Lung (tissue), 16 donors: ENCODE data around the gene TRA2A. TPM values are rescaled to one million over a fixed set of nuclear protein-coding genes. Genes with fewer than 3 reads are reported as not detected.

Experiments used
- ATAC-seq: fragments of 200-7000 bp; cut with Tn5 transposase; one replicate; pipeline ENCODE4 v1.9.1; 2020; ENCODE audit warnings: moderate number of reproducible peaks; ENCODE audit not compliant: insufficient read depth, low FRiP score
- DNase-seq, 3 donors: peaks; one replicate each; pipeline ENCODE4 v3.0.0-alpha.2; 2013 to 2017
- H3K27ac ChIP-seq, 2 donors: one replicate each; pipeline ENCODE4 v1.5.1; 2013; ENCODE audit warnings: mild to moderate bottlenecking in 2 of 2, moderate library complexity in 2 of 2, control low read depth in 1 of 2, inconsistent platforms in 1 of 2, low read depth in 1 of 2, low read length in 1 of 2
- H3K27me3 ChIP-seq, 3 donors: one replicate each; pipeline ENCODE4 v1.5.1; 2013; ENCODE audit warnings: low read length in 2 of 3; ENCODE audit not compliant: control insufficient read depth in 3 of 3, insufficient read depth in 3 of 3
- H3K36me3 ChIP-seq, 4 donors: one replicate each; pipeline ENCODE4 v1.5.1; 2013; ENCODE audit warnings: low read length in 4 of 4, mild to moderate bottlenecking in 1 of 4, moderate library complexity in 1 of 4; ENCODE audit not compliant: control insufficient read depth in 4 of 4, insufficient read depth in 4 of 4
- H3K4me1 ChIP-seq, 5 donors: one replicate each; pipeline ENCODE4 v1.5.1; 2013; ENCODE audit warnings: low read length in 5 of 5, mild to moderate bottlenecking in 2 of 5, moderate library complexity in 1 of 5; ENCODE audit not compliant: control insufficient read depth in 5 of 5, insufficient read depth in 5 of 5
- H3K4me3 ChIP-seq: one replicate; pipeline ENCODE4 v1.5.1; 2013; ENCODE audit warnings: mild to moderate bottlenecking, control low read depth, moderate library complexity
- H3K9ac ChIP-seq, 2 donors: one replicate each; pipeline ENCODE4 v1.5.1; 2013; ENCODE audit warnings: low read length in 2 of 2, control low read depth in 1 of 2; ENCODE audit not compliant: insufficient read depth in 1 of 2
- H3K9me3 ChIP-seq, 4 donors: one replicate each; pipeline ENCODE4 v1.5.1; 2013; ENCODE audit warnings: low read length in 3 of 4, mild to moderate bottlenecking in 1 of 4, moderate library complexity in 1 of 4; ENCODE audit not compliant: control insufficient read depth in 4 of 4, insufficient read depth in 3 of 4
- CTCF ChIP-seq: IDR thresholded peaks from 2 replicates; pipeline ENCODE4 v1.5.1; 2012; ENCODE audit warnings: mild to moderate bottlenecking; ENCODE audit errors: control extremely low read depth, extremely low read depth
- WGBS, 2 donors: extraction: QIAGEN DNeasy Blood & Tissue Kit; methylation state at CpG; one replicate each; pipeline ENCODE4 v1.1.7; 2013; 5-methylcytosine and 5-hydroxymethylcytosine counted together
- long read RNA-seq, 5 donors: transcript quantifications; one replicate each; lab custom pipeline, GENCODE V29; 2026
- polyA plus RNA-seq, 2 donors: library from polyadenylated mRNA; stranded (reverse); fragments of 200-250 nt; gene quantifications; one replicate each; pipeline ENCODE4 v1.2.1, GENCODE V29; 2013
- total RNA-seq, 2 donors: library from RNA; depleted of rRNA in 1 of 2; stranded (reverse); fragments of >200 nt in 1 of 2; gene quantifications; one replicate each; pipeline ENCODE4 v1.2.1, GENCODE V29; 2014 to 2021
- donor health status: control.
- donor health status: control.
- donor health status: Bipolar disorder and iron deficiency.
- donor health status: healthy.
- donor health status: DM: yes; HTN: yes; CAD: no.

Gene TRA2A
- 10 to 100 TPM; 69.5 to 99.0 TPM for total RNA-seq
- 10 to 100 TPM; 46.3 to 95.3 TPM for polyA plus RNA-seq
- long read RNA-seq, donor 1, transcript TRA2A-201 (8 exons, 1,845 nt): major isoform, 13 of 47 reads
- long read RNA-seq, donor 1, partial matches to known transcripts: 29 of 47 reads
- long read RNA-seq, donor 1, other reads (novel, unspliced or antisense): 0 of 47 reads
- long read RNA-seq, donor 2, transcript TRA2A-201 (8 exons, 1,845 nt): major isoform, 5 of 188 reads
- long read RNA-seq, donor 2, transcript TRA2A-206 (3 exons, 661 nt): major isoform, 5 of 188 reads
- long read RNA-seq, donor 2, partial matches to known transcripts: 177 of 188 reads
- long read RNA-seq, donor 2, other reads (novel, unspliced or antisense): 0 of 188 reads
- long read RNA-seq, donor 3, transcript TRA2A-201 (8 exons, 1,845 nt): major isoform, 8 of 210 reads
- long read RNA-seq, donor 3, partial matches to known transcripts: 196 of 210 reads
- long read RNA-seq, donor 3, other reads (novel, unspliced or antisense): 0 of 210 reads
- long read RNA-seq, donor 4, transcript TRA2A-206 (3 exons, 661 nt): major isoform, 7 of 39 reads
- long read RNA-seq, donor 4, partial matches to known transcripts: 26 of 39 reads
- long read RNA-seq, donor 4, other reads (novel, unspliced or antisense): 0 of 39 reads
- long read RNA-seq, donor 5, transcript TRA2A-201 (8 exons, 1,845 nt): major isoform, 13 of 57 reads
- long read RNA-seq, donor 5, transcript TRA2A-206 (3 exons, 661 nt): minor isoform, 11 of 57 reads
- long read RNA-seq, donor 5, partial matches to known transcripts: 30 of 57 reads
- long read RNA-seq, donor 5, other reads (novel, unspliced or antisense): 0 of 57 reads

DNA sequence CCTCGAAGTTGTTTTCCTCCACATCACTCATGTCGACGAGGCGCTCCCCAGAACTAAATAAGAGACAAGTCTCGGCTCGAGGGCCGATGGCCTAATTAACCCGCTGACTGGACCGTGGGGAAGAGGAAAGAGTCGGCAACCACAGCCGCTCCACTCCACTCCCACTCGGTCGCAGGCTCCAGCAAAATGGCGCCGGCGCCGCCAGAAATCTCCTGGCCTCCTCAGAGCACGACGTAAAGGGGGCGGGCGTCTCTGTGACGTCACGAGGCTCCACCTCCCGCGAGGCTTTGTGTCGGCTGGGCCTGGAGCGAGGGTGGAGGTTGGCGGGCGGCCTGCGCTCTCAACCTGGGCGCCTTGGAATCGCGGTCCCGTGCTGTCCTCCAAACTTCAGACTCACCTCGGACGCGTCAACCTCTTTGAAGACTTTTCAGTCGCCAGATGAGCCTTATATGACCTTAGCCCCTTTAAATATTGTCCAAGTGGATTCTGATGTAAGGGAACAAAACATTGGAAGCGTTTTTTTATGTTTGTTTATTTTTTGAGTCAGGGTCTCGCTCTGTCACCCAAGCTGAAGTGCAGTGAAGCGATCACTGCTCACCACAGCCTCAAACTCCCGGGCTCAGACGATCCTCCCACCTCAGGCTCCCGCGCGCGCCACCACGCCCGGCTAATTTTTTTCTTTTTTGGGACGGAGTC, at the start of gene TRA2A:
TSS of gene TRA2A (minus strand) at position 188 of the 696 bp plus-strand sequence. CDS start at position 31, 157 bp downstream.
- no peaks in the 10 kb centered on the region for H3K27me3 ChIP-seq
- ATAC-seq (peak; percentile 95), DNase-seq (peak; percentile 97 to 98 (median 98))
- H3K4me1 ChIP-seq: peaks cover 0 to 25% (median 14%) of the 10 kb centered on the region in 5 donors
- H3K4me3 ChIP-seq: peak within 1 kb of the TSS; percentile 63
- no peak for TF ChIP-seq CTCF
- peak within 1 kb of the TSS; percentile 88 to 98 for H3K27ac ChIP-seq
- no peaks in the 10 kb centered on the region for H3K9me3 ChIP-seq
- H3K36me3 ChIP-seq: peaks cover 0 to 9% (median 0%) of the 10 kb centered on the region in 4 donors
- WGBS, 2 donors: 15 to 16% methylated on average over 50 of the region's 50 CpGs
- H3K9ac ChIP-seq: peak within 1 kb of the TSS; percentile 100

GRCh38 chr7:23570592-23571200, 38.9 kb upstream of the TRA2A start:
- TF ChIP-seq CTCF: peak; percentile 78
- no peak overlapping the region for H3K9ac ChIP-seq
- no peaks in the 10 kb centered on the region for H3K27me3 ChIP-seq
- 29 to 40% methylated on average over 5 of the region's 5 CpGs for WGBS, 2 donors
- H3K9me3 ChIP-seq: no peaks in the 10 kb centered on the region
- peak; percentile 80 to 85 (median 82) for DNase-seq
- ATAC-seq: peak; percentile 97
- H3K4me3 ChIP-seq: no peak overlapping the region
- H3K27ac ChIP-seq: no peak overlapping the region
- no peaks in the 10 kb centered on the region for H3K4me1 ChIP-seq
- no peaks in the 10 kb centered on the region for H3K36me3 ChIP-seq

- no peaks in the 10 kb centered on the region for H3K9me3 ChIP-seq
- H3K27me3 ChIP-seq: peaks cover 0 to 3% (median 3%) of the 10 kb centered on the region in 3 donors
- H3K9ac ChIP-seq: no peak overlapping the region
- no peak for TF ChIP-seq CTCF
- ATAC-seq: no peak
- H3K27ac ChIP-seq: no peak overlapping the region
- H3K36me3 ChIP-seq: no peaks in the 10 kb centered on the region
- H3K4me3 ChIP-seq: no peak overlapping the region
- DNase-seq: no peak
- H3K4me1 ChIP-seq: no peaks in the 10 kb centered on the region
Measured at GRCh38 chr7:23558303-23558702, 26.5 kb upstream of the TRA2A start.
